IPS-NIHi7 (cell line): ENCODE measurements around the gene KCTD21.
"Not testable (repeated sequence)": the region's sequence is repeated elsewhere in the genome, so short reads cannot be mapped to it uniquely, and the experiment has no call there.

Experiments used
- DNase-seq: peaks from one replicate; pipeline ENCODE4 v3.0.0; 2012; ENCODE audit warnings: mixed read lengths; ENCODE audit errors: extremely low spot score

The KCTD21 gene

DNA sequence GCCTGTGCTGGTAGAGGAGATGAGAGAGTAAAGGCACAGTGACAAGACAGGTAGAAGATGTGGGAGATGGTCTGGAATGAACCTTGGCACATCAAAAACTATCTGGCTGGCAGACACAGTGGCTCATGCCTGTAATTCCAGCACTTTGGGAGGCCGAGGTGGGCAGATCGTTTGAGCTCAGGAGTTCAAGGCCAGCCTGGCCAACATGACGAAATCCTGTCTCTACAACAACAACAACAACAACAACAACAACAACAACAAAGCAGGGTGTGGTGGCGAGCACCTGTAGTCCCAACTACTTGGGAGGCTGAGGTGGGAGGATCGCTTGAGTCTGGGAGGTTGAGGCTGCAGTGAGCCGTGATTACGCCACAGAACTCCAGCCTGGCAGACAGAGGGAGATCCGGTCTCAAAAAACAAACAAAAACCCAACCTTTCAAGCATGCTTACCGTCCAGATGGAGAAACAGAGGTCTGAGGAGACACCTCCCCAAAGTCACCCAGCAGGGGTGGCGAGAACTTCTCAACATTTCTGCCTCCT is 11.8 kb downstream of the KCTD21 start:
- no peak for DNase-seq

DNA sequence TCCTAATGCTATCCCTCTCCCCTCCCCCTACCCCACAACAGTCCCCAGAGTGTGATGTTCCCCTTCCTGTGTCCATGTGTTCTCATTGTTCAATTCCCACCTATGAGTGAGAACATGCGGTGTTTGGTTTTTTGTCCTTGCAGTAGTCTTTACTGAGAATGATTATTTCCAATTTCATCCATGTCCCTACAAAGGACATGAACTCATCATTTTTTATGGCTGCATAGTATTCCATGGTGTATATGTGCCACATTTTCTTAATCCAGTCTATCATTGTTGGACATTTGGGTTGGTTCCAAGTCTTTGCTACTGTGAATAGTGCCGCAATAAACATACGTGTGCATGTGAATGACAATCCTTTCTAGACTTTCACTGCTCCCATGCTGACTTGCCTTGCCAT is 12.6 kb downstream of the KCTD21 start:
- not testable (repeated sequence) for DNase-seq

DNA sequence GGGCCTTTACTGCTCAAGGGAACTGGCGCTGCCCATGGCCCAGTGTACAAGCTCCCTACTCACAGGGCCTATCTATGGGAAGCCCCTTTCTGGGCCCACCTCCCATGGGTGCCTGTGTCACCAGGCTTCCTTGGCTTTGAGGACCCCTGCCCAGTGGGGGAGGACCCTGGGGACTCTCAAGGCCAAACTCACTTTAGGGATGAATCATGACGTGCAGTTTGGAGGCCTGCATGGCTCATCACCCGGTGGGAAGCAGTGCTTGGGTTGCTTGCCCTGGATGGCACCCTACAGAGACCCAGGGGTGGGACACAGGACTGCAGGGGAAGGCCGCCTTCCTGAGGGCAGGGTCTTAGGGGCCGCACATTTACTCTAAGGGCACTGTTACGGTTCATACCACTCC is 16.5 kb downstream of the KCTD21 start:
- no peak for DNase-seq

DNA sequence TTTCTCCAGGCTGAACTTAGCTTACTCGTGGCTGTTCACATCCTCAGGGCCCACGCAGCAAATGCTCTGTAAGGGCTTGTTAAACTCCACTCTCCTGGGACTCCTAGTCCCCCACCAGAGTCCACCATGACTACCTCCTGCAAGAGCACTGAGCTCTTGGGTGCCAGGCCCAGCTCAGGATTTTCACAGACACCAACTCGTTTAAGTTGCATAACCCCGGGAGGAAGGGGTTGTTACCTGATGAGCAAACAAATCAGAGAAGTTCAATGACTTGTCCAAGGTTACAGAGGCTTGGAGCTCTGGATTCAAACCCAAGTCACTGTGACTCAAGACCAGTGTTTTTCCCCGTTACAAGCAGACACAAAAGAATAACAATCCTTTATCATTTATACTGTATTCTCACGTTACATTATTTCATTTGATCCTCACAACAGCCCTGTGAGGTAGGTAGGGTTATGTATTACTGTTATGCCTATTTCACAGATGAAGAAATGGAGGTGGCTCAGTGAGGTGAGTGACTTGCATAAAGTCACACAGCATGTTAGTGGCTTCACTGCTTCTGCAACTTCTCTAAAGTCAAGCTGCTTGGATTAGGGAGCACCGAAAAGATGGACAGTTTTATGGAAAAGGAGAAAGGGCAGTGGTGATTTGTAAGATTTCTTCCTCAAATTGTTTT is 17.4 kb downstream of the KCTD21 start:
- no peak for DNase-seq

- DNase-seq: no peak
Measured at GRCh38 chr11:78170413-78170812, 18.0 kb downstream of the KCTD21 start.

- DNase-seq: peak; percentile 32
Measured at GRCh38 chr11:78168539-78169477, 19.6 kb downstream of the KCTD21 start.

GRCh38 chr11:78166855-78167469 is 21.5 kb downstream of the KCTD21 start:
- DNase-seq: no peak

DNA sequence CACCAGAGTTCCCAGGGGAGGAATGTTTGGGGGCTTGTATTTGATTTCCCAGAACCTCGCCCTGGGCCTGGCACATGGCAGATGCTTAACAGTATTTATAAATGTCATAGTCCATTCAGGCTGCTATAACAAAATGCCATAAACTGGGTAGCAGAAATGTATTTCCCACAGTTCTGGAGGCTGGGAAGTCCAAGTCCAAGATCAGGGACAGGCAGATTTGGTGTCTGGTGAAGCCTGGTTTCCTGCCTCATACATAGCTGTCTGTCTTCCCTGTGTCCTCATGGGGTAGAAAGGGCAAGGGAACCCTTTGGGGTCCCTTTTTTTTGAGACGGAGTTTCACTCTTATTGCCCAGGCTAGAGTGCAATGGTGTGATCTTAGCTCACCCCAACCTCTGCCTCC is 24.0 kb downstream of the KCTD21 start:
- DNase-seq: no peak

- no peak for DNase-seq
Measured at GRCh38 chr11:78163828-78164227, 24.6 kb downstream of the KCTD21 start.

- no peak for DNase-seq
Measured at GRCh38 chr11:78161962-78162371, 26.5 kb downstream of the KCTD21 start.

GRCh38 chr11:78161346-78161745 is 27.1 kb downstream of the KCTD21 start:
- no peak for DNase-seq

GRCh38 chr11:78160557-78160956 is 27.9 kb downstream of the KCTD21 start:
- no peak for DNase-seq

DNA sequence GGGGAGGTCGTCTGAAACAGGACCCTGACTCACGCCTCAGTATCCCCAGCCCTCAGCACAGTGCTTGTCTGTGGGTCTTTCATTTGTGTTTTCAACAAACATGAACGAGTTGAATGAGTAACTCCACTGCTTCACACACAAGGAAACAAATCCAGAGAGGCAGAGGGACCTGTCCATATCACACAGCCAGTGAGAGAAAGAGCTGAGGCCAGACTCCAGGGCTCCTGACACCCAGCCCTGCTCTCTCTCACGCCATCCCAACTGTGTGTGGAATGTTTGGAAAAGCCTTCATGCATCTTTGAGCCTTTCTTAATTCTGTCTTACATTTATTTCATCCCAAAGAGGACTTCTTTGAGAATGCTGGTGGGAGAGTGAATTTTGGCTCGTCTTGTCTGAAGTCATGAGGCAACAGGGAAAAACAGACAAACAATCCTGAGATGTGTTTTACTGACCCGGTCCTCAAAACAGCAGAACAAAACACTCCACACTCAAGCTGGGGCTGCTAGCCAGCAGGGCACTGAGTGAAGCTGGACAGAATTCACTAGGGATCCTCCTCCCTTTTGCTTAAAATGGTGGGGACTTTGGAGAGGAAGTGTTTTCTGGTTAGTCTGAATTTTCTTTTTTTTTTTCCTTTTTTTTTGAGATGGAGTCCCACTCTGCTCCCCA is 29.3 kb downstream of the KCTD21 start:
- DNase-seq: no peak

DNA sequence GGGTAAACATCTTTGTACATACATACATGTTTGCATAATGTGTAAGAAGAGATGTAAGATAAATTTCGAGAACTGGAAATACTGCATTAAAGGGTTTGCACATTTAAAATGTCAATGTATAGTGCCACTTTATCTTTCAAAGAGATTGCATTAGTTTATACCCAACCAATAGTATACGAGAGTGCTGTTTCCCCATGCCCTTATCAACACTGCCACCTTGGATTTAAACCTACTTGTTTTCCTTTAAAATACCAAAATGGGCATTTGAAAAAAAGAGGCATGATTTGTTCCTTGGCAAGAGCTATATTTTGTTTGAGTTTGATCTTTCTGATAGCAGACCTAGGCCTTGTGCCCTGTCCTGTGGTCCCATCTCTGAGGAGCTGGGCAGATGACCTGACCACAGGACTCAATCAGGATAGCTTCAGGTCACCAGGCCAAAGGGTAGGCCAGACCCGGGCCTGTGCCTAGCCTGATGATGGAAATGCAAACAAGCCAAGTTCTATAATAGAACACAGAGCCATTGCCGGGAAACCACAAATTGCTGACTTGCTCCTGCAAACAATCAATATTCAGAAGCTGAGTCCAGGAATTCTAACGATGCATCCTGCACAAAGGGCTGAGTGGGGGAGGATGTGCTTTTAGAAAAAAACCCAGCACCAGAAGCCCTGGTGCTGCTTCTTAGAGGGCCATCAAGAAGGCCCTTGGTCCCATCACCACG is 32.1 kb downstream of the KCTD21 start:
- no peak for DNase-seq

GRCh38 chr11:78151804-78152203 is 36.6 kb downstream of the KCTD21 start:
- no peak for DNase-seq

- DNase-seq: no peak
Measured at GRCh38 chr11:78150754-78151153, 37.7 kb downstream of the KCTD21 start.

DNA sequence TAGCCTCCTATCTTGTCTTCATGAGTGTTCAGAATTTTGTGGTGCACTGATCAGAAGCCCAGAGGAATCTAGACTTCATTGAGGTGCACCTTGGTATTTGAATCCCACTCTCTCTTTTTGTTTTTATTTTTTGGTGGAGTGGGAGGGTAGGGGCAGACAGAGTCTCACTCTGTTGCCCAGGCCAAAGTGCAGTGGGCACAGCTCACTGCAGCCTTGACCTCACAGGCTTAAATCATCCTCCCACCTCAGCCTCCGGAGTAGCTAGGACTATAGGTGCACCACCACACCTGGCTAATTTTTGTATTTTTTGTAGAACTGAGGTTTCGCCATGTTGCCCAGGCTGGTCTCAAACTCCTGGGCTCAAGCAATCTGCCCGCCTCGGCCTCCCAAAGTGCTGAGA is 38.1 kb downstream of the KCTD21 start:
- no peak for DNase-seq

DNA sequence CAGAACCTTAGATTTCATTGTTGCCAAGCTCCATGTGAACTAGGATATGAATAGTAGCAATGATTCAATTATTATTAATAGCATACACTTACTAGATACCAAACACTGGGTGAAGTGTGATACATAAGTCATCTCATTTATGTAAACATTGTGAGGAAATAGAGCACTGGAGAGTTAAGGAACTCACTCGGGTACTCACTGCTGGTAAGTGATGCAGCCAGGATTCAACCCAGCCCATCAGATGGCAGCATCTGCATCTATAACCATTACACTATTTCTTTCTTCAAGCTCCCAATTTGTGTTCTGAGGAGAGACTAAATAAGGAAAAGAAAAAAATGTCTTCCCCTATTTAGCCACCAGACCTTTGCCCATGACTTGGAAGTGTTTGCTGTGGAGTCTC is 38.8 kb downstream of the KCTD21 start:
- no peak for DNase-seq

DNA sequence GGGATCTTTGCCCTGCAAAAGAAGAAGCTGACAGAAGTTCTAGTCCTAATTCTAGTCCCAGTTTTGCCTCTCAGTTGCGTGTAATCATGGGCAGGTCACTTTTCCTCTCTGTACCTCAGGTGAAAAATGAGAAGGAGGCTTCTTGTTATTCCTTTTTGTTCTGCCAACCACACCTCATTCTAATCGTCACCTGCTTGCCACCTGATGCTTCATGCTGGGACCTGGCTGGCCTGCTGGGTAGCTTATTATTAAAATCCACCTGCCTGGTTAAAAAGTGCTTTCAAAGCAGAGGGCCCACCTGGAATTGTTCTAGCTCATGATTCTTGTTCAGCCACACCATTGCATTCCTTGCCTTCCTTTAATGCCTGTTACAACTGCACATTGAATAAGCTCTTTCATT is 40.6 kb downstream of the KCTD21 start:
- DNase-seq: no peak

GRCh38 chr11:78145511-78146025 is 42.9 kb downstream of the KCTD21 start:
- DNase-seq: no peak
